DMS 273 (cell line): ENCODE measurements around the gene LILRA1.
"Not testable (repeated sequence)": the region's sequence is repeated elsewhere in the genome, so short reads cannot be mapped to it uniquely, and the experiment has no call there.

Experiments used
- DNase-seq: peaks from one replicate; lab custom pipeline; 2025; ENCODE audit not compliant: unreplicated experiment; lab: John Stamatoyannopoulos, UW

The LILRA1 gene

GRCh38 chr19:54576411-54576976 lies 16.9 kb upstream of the LILRA1 start:
- no peak for DNase-seq

GRCh38 chr19:54577334-54577733 lies 16.1 kb upstream of the LILRA1 start:
- no peak for DNase-seq

- DNase-seq: not testable (repeated sequence)
Measured at GRCh38 chr19:54578268-54578667, 15.2 kb upstream of the LILRA1 start.

GRCh38 chr19:54586397-54586796 lies 7.0 kb upstream of the LILRA1 start:
- no peak for DNase-seq

GRCh38 chr19:54587026-54587425 lies 6.4 kb upstream of the LILRA1 start:
- DNase-seq: no peak

GRCh38 chr19:54593931-54594626 lies 647 bp downstream of the LILRA1 start:
- not testable (repeated sequence) for DNase-seq

- no peak for DNase-seq
Measured at GRCh38 chr19:54594737-54595136, 1.3 kb downstream of the LILRA1 start.

GRCh38 chr19:54595680-54596436 lies 2.4 kb downstream of the LILRA1 start:
- DNase-seq: not testable (repeated sequence)

- no peak for DNase-seq
Measured at GRCh38 chr19:54600212-54600611, 6.8 kb downstream of the LILRA1 start.

- DNase-seq: no peak
Measured at GRCh38 chr19:54606230-54606629, 12.8 kb downstream of the LILRA1 start.

GRCh38 chr19:54606891-54607784 lies 13.7 kb downstream of the LILRA1 start:
- DNase-seq: no peak

GRCh38 chr19:54607785-54608150 lies 14.3 kb downstream of the LILRA1 start:
- DNase-seq: no peak

- no peak for DNase-seq
Measured at GRCh38 chr19:54608205-54608604, 14.8 kb downstream of the LILRA1 start.

GRCh38 chr19:54608792-54609191 lies 15.4 kb downstream of the LILRA1 start:
- no peak for DNase-seq

- DNase-seq: no peak
Measured at GRCh38 chr19:54609356-54609791, 15.9 kb downstream of the LILRA1 start.

- no peak for DNase-seq
Measured at GRCh38 chr19:54612428-54612827, 19.0 kb downstream of the LILRA1 start.

GRCh38 chr19:54614726-54615125 lies 21.3 kb downstream of the LILRA1 start:
- no peak for DNase-seq

- no peak for DNase-seq
Measured at GRCh38 chr19:54616057-54616456, 22.6 kb downstream of the LILRA1 start.

- DNase-seq: no peak
Measured at GRCh38 chr19:54616821-54617560, 23.6 kb downstream of the LILRA1 start.

GRCh38 chr19:54620464-54620863 lies 27.0 kb downstream of the LILRA1 start:
- DNase-seq: no peak
